Testis (tissue), 3 donors: ENCODE measurements around the gene SYMPK. TPM values are rescaled to one million over a fixed set of nuclear protein-coding genes. Genes with fewer than 3 reads are reported as not detected.

Experiments
- DNase-seq: peaks from one replicate; pipeline ENCODE4 v3.0.0-alpha.2; 2019
- H3K27ac ChIP-seq, 2 donors: fragments of 200-600 bp; sonication (generic); one replicate each; pipeline ENCODE4 v1.5.1; 2019
- H3K27me3 ChIP-seq: fragments of 200-600 bp; sonication (generic); one replicate; pipeline ENCODE4 v1.5.1; 2019
- H3K36me3 ChIP-seq: fragments of 200-600 bp; sonication (generic); one replicate; pipeline ENCODE4 v1.5.1; 2017; ENCODE audit warnings: low read depth; ENCODE audit errors: missing control alignments
- H3K4me1 ChIP-seq: fragments of 200-600 bp; sonication (generic); one replicate; pipeline ENCODE4 v1.5.1; 2019
- H3K4me3 ChIP-seq, 2 donors: fragments of 200-600 bp; sonication (generic); one replicate each; pipeline ENCODE4 v1.5.1; 2017 to 2019
- H3K9me3 ChIP-seq: fragments of 200-600 bp; sonication (generic); one replicate; pipeline ENCODE4 v1.5.1; 2017
- POLR2A ChIP-seq: fragments of 450-650 bp; IDR thresholded peaks from one replicate; pipeline ENCODE4 v1.6.1; 2017; ENCODE audit warnings: antibody characterized with exemption, mild to moderate bottlenecking, moderate library complexity
- WGBS, 2 donors: methylation state at CpG; one replicate each; pipeline ENCODE4 v1.1.5; 2018; 5-methylcytosine and 5-hydroxymethylcytosine counted together
- intact Hi-C: fragments of 100-400 bp; cut with DNase I; formaldehyde crosslinking; loops from one replicate; pipeline ENCODE4 v1.15.1; 2023; ENCODE audit warnings: low total_unique reads
- polyA plus RNA-seq: library from polyadenylated mRNA; stranded (reverse); fragments of 350-450 nt; fragmentation: Illumina TruSeq; extraction: RNeasy Lipid Tissue Mini Kit (QIAGEN cat#74804); gene quantifications from one replicate; pipeline ENCODE4 v1.2.3, GENCODE V29; 2014; ENCODE audit warnings: low read depth, low replicate concordance; ENCODE audit not compliant: insufficient read depth
- total RNA-seq, 2 donors: library from RNA; depleted of rRNA; stranded (reverse); fragments of >200 nt; gene quantifications; one replicate each; pipeline ENCODE4 v1.2.3, GENCODE V29; 2016
- TF ChIP-seq, protein P1 (sequence below), 3 experiments: fragments of 450-650 bp in 2 of 3; fragments of 200-600 bp in 1 of 3; sonication (generic) in 1 of 3; IDR thresholded peaks; one replicate each; pipeline ENCODE4 v1.5.1; 2016 to 2019; ENCODE audit warnings: antibody characterized with exemption in 3 of 3, mild to moderate bottlenecking in 2 of 3, moderate library complexity in 1 of 3

Gene SYMPK
- total and polyA plus RNA-seq, 3 donors from 2014 or later = 123 to 195 (median 142) TPM

DNA sequence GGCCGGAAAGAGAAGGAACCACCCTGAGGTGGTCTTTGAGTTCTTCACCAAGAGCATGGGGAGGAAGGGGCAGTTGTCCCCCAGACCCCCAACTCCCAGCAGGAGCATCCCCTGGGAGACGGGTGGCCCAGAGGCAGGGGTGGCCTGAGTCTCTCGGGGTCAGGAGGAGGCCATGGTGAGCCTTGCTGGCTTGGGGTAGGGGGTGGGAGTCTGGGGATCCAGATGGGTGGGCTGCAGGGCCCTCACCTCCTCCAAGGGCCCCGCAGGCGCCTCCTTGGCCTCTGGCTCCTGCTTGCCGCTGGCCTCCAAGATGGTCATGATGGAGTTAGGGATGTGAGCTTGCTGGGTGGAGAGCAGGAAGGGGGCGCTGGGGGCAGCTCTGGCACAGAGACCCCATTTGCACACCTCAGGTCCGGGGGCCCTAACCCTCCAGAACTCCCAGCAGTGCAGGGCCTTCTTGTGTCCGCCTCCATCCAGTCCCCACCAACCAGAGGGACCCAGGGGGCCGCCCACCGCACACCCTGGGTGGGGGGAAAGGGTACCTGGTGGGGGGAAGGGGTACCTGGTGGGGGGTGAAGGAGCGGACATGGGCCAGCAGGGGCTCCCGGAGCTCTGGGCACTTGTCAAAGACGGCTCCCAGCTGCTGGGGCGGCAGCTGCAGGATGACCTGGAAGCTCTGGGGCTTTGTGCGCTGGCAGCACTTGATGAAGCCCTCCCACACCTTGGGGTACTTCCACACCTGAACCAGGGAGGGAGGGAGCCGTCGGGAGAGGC, 46.5 kb downstream of the SYMPK start:
- Histone ChIP-seq H3K36me3 (no peaks in the 10 kb centered on the region), H3K4me1 (no peaks in the 10 kb centered on the region), H3K9me3 (no peaks in the 10 kb centered on the region), H3K27me3 (no peaks in the 10 kb centered on the region), H3K4me3 (peak overlapping the region; percentile 31 to 47), H3K27ac (no peak overlapping the region)
- 48 to 74% methylated on average over 9 to 16 of the region's 18 CpGs for WGBS, 2 donors
- DNase-seq = no peak
- intact Hi-C loops = no loop called here
- no peak for TF ChIP-seq POLR2A
- TF ChIP-seq, protein P1, sequence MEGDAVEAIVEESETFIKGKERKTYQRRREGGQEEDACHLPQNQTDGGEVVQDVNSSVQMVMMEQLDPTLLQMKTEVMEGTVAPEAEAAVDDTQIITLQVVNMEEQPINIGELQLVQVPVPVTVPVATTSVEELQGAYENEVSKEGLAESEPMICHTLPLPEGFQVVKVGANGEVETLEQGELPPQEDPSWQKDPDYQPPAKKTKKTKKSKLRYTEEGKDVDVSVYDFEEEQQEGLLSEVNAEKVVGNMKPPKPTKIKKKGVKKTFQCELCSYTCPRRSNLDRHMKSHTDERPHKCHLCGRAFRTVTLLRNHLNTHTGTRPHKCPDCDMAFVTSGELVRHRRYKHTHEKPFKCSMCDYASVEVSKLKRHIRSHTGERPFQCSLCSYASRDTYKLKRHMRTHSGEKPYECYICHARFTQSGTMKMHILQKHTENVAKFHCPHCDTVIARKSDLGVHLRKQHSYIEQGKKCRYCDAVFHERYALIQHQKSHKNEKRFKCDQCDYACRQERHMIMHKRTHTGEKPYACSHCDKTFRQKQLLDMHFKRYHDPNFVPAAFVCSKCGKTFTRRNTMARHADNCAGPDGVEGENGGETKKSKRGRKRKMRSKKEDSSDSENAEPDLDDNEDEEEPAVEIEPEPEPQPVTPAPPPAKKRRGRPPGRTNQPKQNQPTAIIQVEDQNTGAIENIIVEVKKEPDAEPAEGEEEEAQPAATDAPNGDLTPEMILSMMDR (IDR thresholded peaks at IDR 0.05) = no peak

DNA sequence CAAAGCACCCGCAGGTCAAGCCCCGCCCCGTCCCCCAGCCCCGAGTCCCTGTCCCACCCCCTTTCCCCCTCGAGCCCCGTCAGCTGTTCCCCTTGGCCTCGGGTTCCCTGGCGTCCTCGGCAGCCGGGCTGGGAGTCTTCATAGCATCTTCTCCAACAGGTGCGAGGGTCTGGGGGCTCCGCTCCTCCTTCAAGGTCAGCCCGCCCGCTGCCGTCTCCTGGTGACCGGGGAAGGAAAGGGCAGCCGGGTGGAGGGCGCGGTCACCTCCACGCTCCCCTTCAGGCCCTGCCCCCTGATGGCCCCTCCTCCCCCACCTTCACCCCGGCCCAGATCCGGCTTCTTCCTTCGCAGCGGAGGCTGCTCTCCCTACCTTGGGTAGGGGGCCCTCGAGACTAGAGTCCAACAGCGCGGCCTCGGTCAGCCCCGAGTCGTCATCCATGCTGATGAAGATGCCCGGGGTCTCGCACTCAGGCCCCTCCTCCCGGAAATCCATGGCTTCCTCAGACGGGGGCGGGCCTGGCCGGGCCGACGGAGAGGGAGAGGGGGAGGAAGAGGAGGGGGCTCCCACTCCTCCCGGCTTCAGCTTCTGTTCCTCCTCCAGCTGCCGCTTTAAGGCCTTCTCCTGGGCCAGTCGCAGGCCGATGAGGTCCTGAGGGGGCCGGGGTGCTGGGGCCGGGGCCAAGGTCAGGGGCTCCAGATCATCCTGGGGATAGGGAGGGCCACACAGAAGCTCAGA, 47.3 kb downstream of the SYMPK start:
- Histone ChIP-seq H3K27ac (no peak overlapping the region), H3K27me3 (no peaks in the 10 kb centered on the region), H3K36me3 (no peaks in the 10 kb centered on the region), H3K4me1 (no peaks in the 10 kb centered on the region), H3K9me3 (no peaks in the 10 kb centered on the region), H3K4me3 (peak overlapping the region; percentile 31 to 47)
- WGBS, 2 donors = 34 to 47% methylated on average over 37 to 42 of the region's 44 CpGs
- intact Hi-C loops = no loop called here
- TF ChIP-seq POLR2A = no peak
- TF ChIP-seq, protein P1 (IDR thresholded peaks at IDR 0.05) = no peak
- peak; percentile 40 for DNase-seq

DNA sequence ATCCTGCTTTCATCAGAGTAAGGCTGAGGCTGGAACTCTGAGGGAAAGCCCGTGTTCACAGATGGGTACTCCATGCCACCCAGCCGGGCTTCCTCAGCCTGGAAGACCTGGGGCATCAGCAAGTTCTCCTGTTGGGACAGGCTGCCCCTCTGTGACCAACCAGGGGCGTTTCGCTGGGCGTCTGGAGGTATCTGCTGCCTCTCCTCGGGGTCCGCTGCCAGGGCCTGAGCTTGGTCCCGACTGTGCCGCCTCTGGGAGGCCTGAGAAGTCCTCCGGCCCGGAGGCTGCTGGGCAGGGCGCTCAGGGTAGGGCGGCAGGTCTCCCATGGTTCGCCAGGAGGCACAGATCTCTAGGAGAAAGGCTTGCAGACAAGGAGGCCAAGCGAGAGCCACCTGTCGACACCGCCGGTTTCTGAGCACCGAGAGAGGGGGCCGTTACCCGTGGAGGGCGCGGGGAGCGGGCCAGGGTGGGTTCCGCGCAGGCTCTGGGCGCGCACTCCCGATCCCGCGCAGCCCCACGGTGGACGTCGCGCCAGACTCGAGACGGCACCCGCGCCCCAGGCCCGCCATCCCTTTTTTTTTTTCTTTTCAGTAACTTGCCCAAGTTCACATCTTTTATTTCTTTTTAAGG, 48.0 kb downstream of the SYMPK start, which contains the start of gene RSPH6A:
Gene RSPH6A (minus strand): TSS at position 458 of the 630 bp plus-strand sequence. CDS start 132 bp downstream, at position 326.
- WGBS, 2 donors = 31 to 46% methylated on average over 28 to 39 of the region's 40 CpGs
- Histone ChIP-seq H3K27me3 (no peaks in the 10 kb centered on the region), H3K27ac (no peak within 1 kb of the TSS), H3K4me1 (no peaks in the 10 kb centered on the region), H3K9me3 (no peaks in the 10 kb centered on the region), H3K36me3 (no peaks in the 10 kb centered on the region), H3K4me3 (peak within 1 kb of the TSS; percentile 31 to 47)
- TF ChIP-seq, protein P1 (IDR thresholded peaks at IDR 0.05) = no peak
- TF ChIP-seq POLR2A = no peak
- DNase-seq = no peak
- intact Hi-C loops = no loop called here

DNA sequence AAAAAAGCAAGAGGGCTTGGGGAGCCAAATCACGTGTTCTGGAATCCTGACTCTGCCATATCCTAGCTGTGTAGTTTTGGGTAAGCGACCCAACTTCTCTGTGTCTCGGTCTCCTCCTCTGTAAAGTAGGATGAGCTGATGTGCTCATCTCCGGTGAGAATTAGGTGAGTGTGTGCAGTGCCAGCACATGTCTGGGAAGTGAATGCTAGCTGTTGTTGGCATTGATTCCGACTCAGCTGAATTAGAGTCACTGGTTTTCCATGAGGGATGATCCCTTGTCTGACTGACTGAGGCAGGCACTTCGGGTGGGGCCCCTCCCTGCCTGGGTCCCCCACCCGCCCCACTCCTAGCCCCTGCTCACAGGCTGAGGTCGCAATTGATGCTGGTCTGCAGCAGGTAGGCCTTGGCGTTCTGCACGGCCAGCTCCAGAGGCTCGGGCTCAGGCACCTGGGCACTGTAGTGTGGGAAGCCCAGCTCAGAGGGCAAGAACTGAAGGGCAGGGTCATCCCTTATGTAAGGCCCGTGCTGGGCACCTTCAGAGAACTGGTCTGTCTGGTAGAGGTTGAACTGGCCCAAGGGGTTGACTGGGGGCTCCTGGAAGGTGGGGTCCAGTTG, 48.7 kb downstream of the SYMPK start:
- WGBS, 2 donors = 80 to 87% methylated on average over 4 to 11 of the region's 12 CpGs
- intact Hi-C loops = no loop called here
- H3K27me3 ChIP-seq = no peaks in the 10 kb centered on the region
- no peaks in the 10 kb centered on the region for H3K36me3 ChIP-seq
- H3K9me3 ChIP-seq = no peaks in the 10 kb centered on the region
- TF ChIP-seq POLR2A = no peak
- TF ChIP-seq, protein P1 (IDR thresholded peaks at IDR 0.05) = no peak
- no peak overlapping the region for H3K27ac ChIP-seq
- DNase-seq = no peak
- H3K4me1 ChIP-seq = peaks cover 2% of the 10 kb centered on the region
- H3K4me3 ChIP-seq = peak overlapping the region in 1 of 2 donors; percentile 47
